Skeletal muscle satellite cell (primary cell): ENCODE measurements around the gene OPN1LW.
"Not testable (repeated sequence)": the region's sequence is repeated elsewhere in the genome, so short reads cannot be mapped to it uniquely, and the experiment has no call there.

Experiments used
- H3K27me3 ChIP-seq: 2 replicates; pipeline ENCODE4 v1.7.0; 2013; ENCODE audit warnings: low read length; ENCODE audit not compliant: control insufficient read depth, insufficient read depth
- H3K36me3 ChIP-seq: 2 replicates; pipeline ENCODE4 v1.7.0; 2013; ENCODE audit warnings: mild to moderate bottlenecking, control low read depth, low read length; ENCODE audit not compliant: insufficient read depth
- H3K4me1 ChIP-seq: 2 replicates; pipeline ENCODE4 v1.7.0; 2013; ENCODE audit warnings: low read length; ENCODE audit not compliant: control insufficient read depth, insufficient read depth
- H3K4me2 ChIP-seq: 2 replicates; pipeline ENCODE4 v1.7.0; 2013; ENCODE audit warnings: mild to moderate bottlenecking, low read length
- H3K4me3 ChIP-seq: 2 replicates; pipeline ENCODE4 v1.7.0; 2013; ENCODE audit warnings: low read length
- H3K9ac ChIP-seq: 2 replicates; pipeline ENCODE4 v1.7.0; 2013; ENCODE audit warnings: mild to moderate bottlenecking, low read depth, low read length, moderate library complexity
- H3K9me3 ChIP-seq: replicated peaks from 2 replicates; pipeline ENCODE4 v1.7.0; 2013; ENCODE audit warnings: mild to moderate bottlenecking, control low read depth, low read length

The OPN1LW gene

GRCh38 chrX:154136627-154137161 lies 7.3 kb upstream of the OPN1LW start:
- H3K4me1 ChIP-seq, result no peaks in the 10 kb centered on the region
- H3K4me3 ChIP-seq, result peak overlapping the region; percentile 57
- peaks cover 16% of the 10 kb centered on the region for H3K27me3 ChIP-seq
- peak overlapping the region; percentile 82 for H3K4me2 ChIP-seq
- no peaks in the 10 kb centered on the region for H3K9me3 ChIP-seq
- no peaks in the 10 kb centered on the region for H3K36me3 ChIP-seq
- H3K9ac ChIP-seq, result no peak overlapping the region

GRCh38 chrX:154138857-154139256 lies 5.2 kb upstream of the OPN1LW start:
- Histone ChIP-seq H3K36me3 (no peaks in the 10 kb centered on the region), H3K4me3 (no peak overlapping the region), H3K9me3 (no peaks in the 10 kb centered on the region), H3K9ac (no peak overlapping the region), H3K4me1 (no peaks in the 10 kb centered on the region), H3K27me3 (peaks cover 16% of the 10 kb centered on the region), H3K4me2 (no peak overlapping the region)

GRCh38 chrX:154140206-154140605 lies 3.8 kb upstream of the OPN1LW start:
- no peak overlapping the region for H3K9ac ChIP-seq
- H3K4me2 ChIP-seq, result no peak overlapping the region
- H3K36me3 ChIP-seq, result no peaks in the 10 kb centered on the region
- no peaks in the 10 kb centered on the region for H3K9me3 ChIP-seq
- no peak overlapping the region for H3K4me3 ChIP-seq
- H3K27me3 ChIP-seq, result peaks cover 16% of the 10 kb centered on the region
- H3K4me1 ChIP-seq, result no peaks in the 10 kb centered on the region

GRCh38 chrX:154140742-154141141 lies 3.3 kb upstream of the OPN1LW start:
- H3K4me3 ChIP-seq, result no peak overlapping the region
- no peaks in the 10 kb centered on the region for H3K9me3 ChIP-seq
- no peaks in the 10 kb centered on the region for H3K4me1 ChIP-seq
- no peak overlapping the region for H3K4me2 ChIP-seq
- H3K9ac ChIP-seq, result no peak overlapping the region
- peaks cover 13% of the 10 kb centered on the region for H3K27me3 ChIP-seq
- H3K36me3 ChIP-seq, result no peaks in the 10 kb centered on the region

- H3K9ac ChIP-seq, result no peak overlapping the region
- no peaks in the 10 kb centered on the region for H3K36me3 ChIP-seq
- H3K9me3 ChIP-seq, result no peaks in the 10 kb centered on the region
- no peaks in the 10 kb centered on the region for H3K4me1 ChIP-seq
- H3K27me3 ChIP-seq, result peaks cover 10% of the 10 kb centered on the region
- H3K4me2 ChIP-seq, result no peak overlapping the region
- H3K4me3 ChIP-seq, result no peak overlapping the region
Measured at GRCh38 chrX:154142386-154142785, 1.7 kb upstream of the OPN1LW start.

- H3K9ac ChIP-seq, result no peak overlapping the region
- no peaks in the 10 kb centered on the region for H3K9me3 ChIP-seq
- no peaks in the 10 kb centered on the region for H3K4me1 ChIP-seq
- no peak overlapping the region for H3K4me2 ChIP-seq
- H3K36me3 ChIP-seq, result no peaks in the 10 kb centered on the region
- no peak overlapping the region for H3K4me3 ChIP-seq
- peaks cover 10% of the 10 kb centered on the region for H3K27me3 ChIP-seq
Measured at GRCh38 chrX:154142950-154143745, 895 bp upstream of the OPN1LW start.

DNA sequence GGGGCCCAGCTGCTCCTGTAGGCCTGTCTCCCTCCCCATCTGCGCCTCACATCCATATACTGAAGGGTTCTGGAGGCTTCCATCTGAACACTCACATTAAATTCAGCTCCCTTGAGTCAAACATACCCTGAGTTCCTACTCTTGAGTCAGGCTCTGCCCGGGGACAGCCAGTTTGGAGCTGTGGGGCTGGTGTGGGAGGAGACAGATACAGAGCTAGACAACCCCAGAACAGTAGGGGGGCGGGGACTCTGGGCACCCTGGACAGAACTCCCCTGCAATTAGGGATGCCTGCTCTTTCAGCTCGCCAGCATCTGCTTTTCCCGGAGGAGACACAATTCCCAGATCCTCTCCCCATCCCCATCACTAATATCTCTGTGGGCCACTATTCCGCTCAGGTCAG lies 7.0 kb downstream of the OPN1LW start:
- H3K9me3 ChIP-seq, H3K4me3 ChIP-seq, H3K27me3 ChIP-seq, H3K4me2 ChIP-seq, H3K9ac ChIP-seq, H3K4me1 ChIP-seq, H3K36me3 ChIP-seq: not testable (repeated sequence)

- H3K36me3 ChIP-seq, H3K4me2 ChIP-seq, H3K9ac ChIP-seq, H3K27me3 ChIP-seq, H3K4me3 ChIP-seq, H3K9me3 ChIP-seq, H3K4me1 ChIP-seq: not testable (repeated sequence)
Measured at GRCh38 chrX:154156221-154156620, 12.2 kb downstream of the OPN1LW start.

DNA sequence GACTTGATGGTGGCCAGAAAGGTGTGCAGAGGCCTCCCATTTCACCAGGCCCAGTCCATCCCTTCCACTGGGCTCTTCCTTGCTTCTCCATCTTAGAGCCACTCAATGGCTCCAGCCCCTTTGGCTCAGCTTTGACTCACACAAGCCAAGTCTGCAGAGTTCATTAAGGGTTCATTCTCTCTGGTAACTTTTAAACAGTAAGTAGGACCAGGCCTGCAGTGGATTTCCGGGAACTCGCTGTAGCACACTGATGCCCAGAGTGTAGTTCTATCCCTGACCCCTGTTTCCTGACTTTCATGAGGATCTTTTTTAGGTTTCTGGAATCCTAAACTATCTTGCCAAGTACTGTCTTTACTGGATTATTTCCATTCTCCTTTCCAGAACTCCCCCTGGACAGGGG lies 13.2 kb downstream of the OPN1LW start:
- H3K4me3 ChIP-seq, H3K4me1 ChIP-seq, H3K9me3 ChIP-seq: not testable (repeated sequence)

DNA sequence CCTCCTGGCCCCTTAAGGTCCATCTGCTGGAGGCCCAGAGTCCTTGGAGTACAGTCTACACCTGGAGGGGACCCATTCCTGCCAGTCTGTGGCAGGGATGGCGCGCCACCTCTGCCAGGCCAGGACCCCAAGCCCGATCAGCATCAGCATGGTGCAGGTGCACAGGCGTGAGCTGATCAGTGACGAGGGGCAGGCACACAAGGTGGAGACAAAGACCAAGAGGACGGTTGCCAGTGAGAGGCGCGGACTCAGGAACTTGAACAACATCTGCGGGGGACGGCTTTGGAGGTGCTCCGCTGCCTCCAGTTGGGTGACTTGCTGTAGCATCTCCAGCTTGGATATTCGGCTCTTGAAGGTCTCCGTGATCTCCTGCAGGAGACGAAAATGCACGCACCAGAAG lies 15.3 kb downstream of the OPN1LW start:
- not testable (repeated sequence) for H3K4me1 ChIP-seq, H3K9ac ChIP-seq, H3K9me3 ChIP-seq, H3K4me2 ChIP-seq, H3K36me3 ChIP-seq, H3K27me3 ChIP-seq, H3K4me3 ChIP-seq

More for the DNA sequence above, 13.2 kb downstream of the OPN1LW start:
- H3K4me2 ChIP-seq, H3K27me3 ChIP-seq, H3K36me3 ChIP-seq, H3K9ac ChIP-seq: not testable (repeated sequence)

GRCh38 chrX:154164902-154165301 lies 20.9 kb downstream of the OPN1LW start:
- H3K27me3 ChIP-seq, H3K4me3 ChIP-seq, H3K36me3 ChIP-seq, H3K4me2 ChIP-seq, H3K4me1 ChIP-seq, H3K9me3 ChIP-seq, H3K9ac ChIP-seq: not testable (repeated sequence)

GRCh38 chrX:154168384-154168783 lies 24.3 kb downstream of the OPN1LW start:
- H3K4me2 ChIP-seq, H3K4me1 ChIP-seq, H3K4me3 ChIP-seq, H3K36me3 ChIP-seq, H3K27me3 ChIP-seq, H3K9ac ChIP-seq, H3K9me3 ChIP-seq: not testable (repeated sequence)
